OCI-LY7 (cell line): ENCODE results near the gene ITGAE. TPM values are rescaled to one million over a fixed set of nuclear protein-coding genes. Genes with fewer than 3 reads are reported as not detected.

ENCODE experiments used
- BruUV-seq: library from RNA; stranded (reverse); fragments of 400-500 nt; replicated peaks from 2 replicates; lab custom pipeline; 2021; lab: Mats Ljungman, UMichigan
- CTCF ChIA-PET: fragments of 300-600 bp; sonication (Branson Sonifier 250); formaldehyde crosslinking; loops from one replicate; lab custom pipeline; 2022; ENCODE audit warnings: antibody characterized with exemption; ENCODE audit not compliant: unreplicated experiment; lab: Charles Lee
- POLR2A ChIA-PET: fragments of 300-600 bp; sonication (Branson Sonifier 250); formaldehyde crosslinking; loops from one replicate; lab custom pipeline; 2022; ENCODE audit warnings: antibody characterized with exemption; lab: Charles Lee
- DNase-seq: peaks from one replicate; pipeline ENCODE4 v3.0.0-alpha.2; 2015; ENCODE audit warnings: low spot score
- H2AFZ ChIP-seq: fragments of 200-600 bp; sonication (generic), shearing (Covaris generic); 2 replicates; pipeline ENCODE4 v1.6.1; 2014; ENCODE audit warnings: mild to moderate bottlenecking, antibody characterized with exemption, low read length, moderate library complexity
- H3K27ac ChIP-seq: fragments of 200-600 bp; sonication (generic); 2 replicates; pipeline ENCODE4 v1.5.1; 2014; ENCODE audit warnings: mixed run types, low read depth, mild to moderate bottlenecking, moderate library complexity, low read length, inconsistent platforms; ENCODE audit not compliant: poor library complexity, severe bottlenecking
- H3K36me3 ChIP-seq: fragments of 200-600 bp; sonication (generic); 2 replicates; pipeline ENCODE4 v1.6.1; 2014; ENCODE audit warnings: mild to moderate bottlenecking, antibody characterized with exemption, low read length, moderate library complexity, mixed read lengths; ENCODE audit not compliant: insufficient read depth
- H3K4me1 ChIP-seq: fragments of 200-600 bp; sonication (generic); 2 replicates; pipeline ENCODE4 v1.5.1; 2014; ENCODE audit warnings: mild to moderate bottlenecking, low read length; ENCODE audit not compliant: insufficient read depth, poor library complexity, severe bottlenecking
- H3K4me2 ChIP-seq: fragments of 200-600 bp; sonication (generic); 2 replicates; pipeline ENCODE4 v1.6.1; 2014; ENCODE audit warnings: mild to moderate bottlenecking, low read length
- H3K4me3 ChIP-seq: fragments of 200-600 bp; sonication (generic); 2 replicates; pipeline ENCODE4 v1.5.1; 2014; ENCODE audit warnings: mild to moderate bottlenecking, low read depth, low read length; ENCODE audit not compliant: poor library complexity, severe bottlenecking
- H3K79me2 ChIP-seq: fragments of 200-600 bp; sonication (generic); 2 replicates; pipeline ENCODE4 v1.6.1; 2016; ENCODE audit warnings: low read depth, mild to moderate bottlenecking, low read length, moderate library complexity, mixed read lengths; ENCODE audit not compliant: insufficient read depth
- H3K9me2 ChIP-seq: fragments of 200-600 bp; sonication (generic); 2 replicates; pipeline ENCODE4 v1.6.1; 2016; ENCODE audit warnings: mild to moderate bottlenecking, low read length, mixed read lengths; ENCODE audit not compliant: insufficient read depth
- H3K9me3 ChIP-seq: fragments of 200-600 bp; sonication (generic); 2 replicates; pipeline ENCODE4 v1.6.1; 2014; ENCODE audit warnings: mild to moderate bottlenecking, mixed run types, low read length, mixed read lengths
- H4K20me1 ChIP-seq: fragments of 200-600 bp; sonication (generic); 2 replicates; pipeline ENCODE4 v1.6.1; 2014; ENCODE audit warnings: mild to moderate bottlenecking, antibody characterized with exemption, low read length, moderate library complexity, mixed read lengths; ENCODE audit not compliant: insufficient read depth
- EZH2phosphoT487 ChIP-seq: fragments of 200-600 bp; sonication (generic); IDR thresholded peaks from 2 replicates; pipeline ENCODE4 v1.6.1; 2018; ENCODE audit warnings: low read depth, borderline replicate concordance, mild to moderate bottlenecking, mixed run types, antibody characterized with exemption, low read length, moderate library complexity, mixed read lengths
- intact Hi-C: fragments of 100-400 bp; cut with micrococcal nuclease; formaldehyde crosslinking; loops from one replicate; pipeline ENCODE4 v1.10.0; 2022; ENCODE audit not compliant: unreplicated experiment
- total RNA-seq, 2 experiments: library from RNA; depleted of rRNA in 1 of 2; stranded (reverse); fragments of >200 nt in 1 of 2; shearing (Covaris generic) in 1 of 2; gene quantifications; 2 replicates each; pipeline ENCODE4 v1.2.3, GENCODE V29; 2014 to 2022
- TF ChIP-seq, protein P1 (sequence below): fragments of 200-600 bp; sonication (generic); conservative IDR thresholded peaks from 2 replicates; pipeline ENCODE4 v1.5.1; 2014; ENCODE audit warnings: mild to moderate bottlenecking, antibody characterized with exemption, low read length, moderate library complexity, mixed read lengths

ITGAE gene
- total RNA-seq, 2 experiments from 2014 or later = 52.2 to 61.2 TPM

DNA sequence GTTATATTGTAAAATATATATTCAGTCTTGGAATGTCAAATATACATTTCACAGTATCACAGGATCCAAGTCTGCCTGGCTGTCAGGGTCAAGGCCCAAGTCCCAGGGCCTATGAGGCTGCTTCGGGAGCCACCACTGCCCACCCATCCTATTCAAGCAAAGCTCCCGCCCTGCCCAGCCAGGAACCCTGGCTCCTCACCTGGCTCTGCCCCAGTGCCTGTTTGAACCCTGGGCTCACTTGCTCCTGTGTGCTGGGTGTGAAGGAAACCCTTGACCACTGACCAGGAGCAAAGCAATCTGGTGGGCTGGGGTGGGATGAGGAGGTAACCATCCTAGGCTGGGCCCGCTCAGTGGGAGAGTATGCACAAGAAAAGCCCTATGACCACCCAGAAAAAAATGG is 27.0 kb downstream of the ITGAE start:
- H4K20me1 ChIP-seq = no peaks in the 10 kb centered on the region
- no peak overlapping the region for H3K4me2 ChIP-seq
- H3K79me2 ChIP-seq = no peaks in the 10 kb centered on the region
- no TSS peak for BruUV-seq
- intact Hi-C loops = no loop called here
- H3K36me3 ChIP-seq = no peaks in the 10 kb centered on the region
- no peak overlapping the region for H3K27ac ChIP-seq
- ChIA-PET POLR2A (no interaction called here), CTCF (no interaction called here)
- no peak for DNase-seq
- no peak overlapping the region for H2AFZ ChIP-seq
- no peaks in the 10 kb centered on the region for H3K9me3 ChIP-seq
- H3K9me2 ChIP-seq = no peaks in the 10 kb centered on the region
- no peak overlapping the region for H3K4me3 ChIP-seq
- peaks cover 12% of the 10 kb centered on the region for H3K4me1 ChIP-seq
- TF ChIP-seq, protein P1, sequence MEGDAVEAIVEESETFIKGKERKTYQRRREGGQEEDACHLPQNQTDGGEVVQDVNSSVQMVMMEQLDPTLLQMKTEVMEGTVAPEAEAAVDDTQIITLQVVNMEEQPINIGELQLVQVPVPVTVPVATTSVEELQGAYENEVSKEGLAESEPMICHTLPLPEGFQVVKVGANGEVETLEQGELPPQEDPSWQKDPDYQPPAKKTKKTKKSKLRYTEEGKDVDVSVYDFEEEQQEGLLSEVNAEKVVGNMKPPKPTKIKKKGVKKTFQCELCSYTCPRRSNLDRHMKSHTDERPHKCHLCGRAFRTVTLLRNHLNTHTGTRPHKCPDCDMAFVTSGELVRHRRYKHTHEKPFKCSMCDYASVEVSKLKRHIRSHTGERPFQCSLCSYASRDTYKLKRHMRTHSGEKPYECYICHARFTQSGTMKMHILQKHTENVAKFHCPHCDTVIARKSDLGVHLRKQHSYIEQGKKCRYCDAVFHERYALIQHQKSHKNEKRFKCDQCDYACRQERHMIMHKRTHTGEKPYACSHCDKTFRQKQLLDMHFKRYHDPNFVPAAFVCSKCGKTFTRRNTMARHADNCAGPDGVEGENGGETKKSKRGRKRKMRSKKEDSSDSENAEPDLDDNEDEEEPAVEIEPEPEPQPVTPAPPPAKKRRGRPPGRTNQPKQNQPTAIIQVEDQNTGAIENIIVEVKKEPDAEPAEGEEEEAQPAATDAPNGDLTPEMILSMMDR = no peak
- TF ChIP-seq EZH2phosphoT487 = no peak

- POLR2A ChIA-PET = no interaction called here
- no peaks in the 10 kb centered on the region for H3K9me2 ChIP-seq
- peaks cover 12% of the 10 kb centered on the region for H3K4me1 ChIP-seq
- CTCF ChIA-PET = no interaction called here
- no peak overlapping the region for H2AFZ ChIP-seq
- H4K20me1 ChIP-seq = no peaks in the 10 kb centered on the region
- DNase-seq = no peak
- intact Hi-C loops = no loop called here
- H3K9me3 ChIP-seq = no peaks in the 10 kb centered on the region
- no peak overlapping the region for H3K4me3 ChIP-seq
- H3K4me2 ChIP-seq = no peak overlapping the region
- no peak overlapping the region for H3K27ac ChIP-seq
- TF ChIP-seq, protein P1 = no peak
- TF ChIP-seq EZH2phosphoT487 = no peak
- H3K36me3 ChIP-seq = no peaks in the 10 kb centered on the region
- BruUV-seq = no TSS peak
- no peaks in the 10 kb centered on the region for H3K79me2 ChIP-seq
Observed at GRCh38 chr17:3773511-3773910, 27.5 kb downstream of the ITGAE start.

DNA sequence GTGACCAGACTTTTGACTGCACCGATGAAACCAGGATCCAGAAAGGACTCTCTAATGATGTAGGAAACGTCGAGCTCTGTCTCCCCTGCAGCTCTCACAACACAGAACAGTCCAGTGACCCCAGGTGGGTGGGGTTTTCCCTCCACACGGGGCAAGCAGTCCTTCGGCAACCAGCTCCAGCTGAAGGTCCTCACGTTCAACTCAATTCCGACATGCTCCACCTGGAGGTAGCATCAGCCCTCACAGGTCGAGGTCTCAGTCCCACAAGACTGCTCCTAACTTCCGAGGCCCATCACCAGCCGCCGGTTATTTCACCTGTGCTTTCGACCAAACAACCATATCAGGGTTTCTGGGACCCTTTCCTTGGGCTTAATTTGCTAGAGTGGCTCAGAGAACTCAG is 28.2 kb downstream of the ITGAE start:
- Histone ChIP-seq H4K20me1 (no peaks in the 10 kb centered on the region), H3K4me3 (no peak overlapping the region), H3K27ac (no peak overlapping the region), H3K36me3 (no peaks in the 10 kb centered on the region), H3K9me3 (no peaks in the 10 kb centered on the region), H3K9me2 (no peaks in the 10 kb centered on the region), H3K4me1 (peaks cover 12% of the 10 kb centered on the region), H3K79me2 (no peaks in the 10 kb centered on the region), H2AFZ (no peak overlapping the region), H3K4me2 (no peak overlapping the region)
- ChIA-PET POLR2A (interaction anchor here (0.7 kb wide), 1 partner anchor 790 kb away, joined by 3 read pairs; no protein-coding TSS in a partner anchor), CTCF (no interaction called here)
- TF ChIP-seq EZH2phosphoT487 = no peak
- TF ChIP-seq, protein P1 = no peak
- BruUV-seq = no TSS peak
- no peak for DNase-seq
- intact Hi-C loops = no loop called here
